HepG2 (cell line): Measurements from ENCODE around the gene JMJD8. TPM values are rescaled to one million over a fixed set of nuclear protein-coding genes. Genes with fewer than 3 reads are reported as not detected.
A peak's percentile ranks its signal among the peaks of the same experiment; 100 is the strongest.

ENCODE experiments used
- BCLAF1 ChIP-seq: fragments of 450-650 bp; IDR thresholded peaks from 2 replicates; pipeline ENCODE4 v1.6.1; 2017; ENCODE audit warnings: mild to moderate bottlenecking
- GTF3A ChIP-seq: sonication (generic); formaldehyde crosslinking; conservative IDR thresholded peaks from 2 replicates; pipeline ENCODE4 v1.4.0; 2020; ENCODE audit warnings: mild to moderate bottlenecking, missing genetic modification reagents
- HOXA3 ChIP-seq: sonication (generic); formaldehyde crosslinking; IDR thresholded peaks from 2 replicates; pipeline ENCODE4 v1.5.0; 2020; ENCODE audit warnings: missing genetic modification reagents
- ISX ChIP-seq: sonication (generic); formaldehyde crosslinking; conservative IDR thresholded peaks from 2 replicates; pipeline ENCODE4 v1.5.0; 2020; ENCODE audit warnings: missing genetic modification reagents
- KDM6A ChIP-seq: IDR thresholded peaks from 2 replicates; pipeline ENCODE4 v1.6.1; 2016; ENCODE audit warnings: low read depth
- MED8 ChIP-seq: sonication (generic); formaldehyde crosslinking; IDR thresholded peaks from 2 replicates; pipeline ENCODE4 v1.8.1; 2023; ENCODE audit warnings: mild to moderate bottlenecking, missing genetic modification reagents; ENCODE audit not compliant: insufficient replicate concordance
- MEIS1 ChIP-seq: sonication (generic); formaldehyde crosslinking; IDR thresholded peaks from 2 replicates; pipeline ENCODE4 v1.9.0; 2021; ENCODE audit warnings: mild to moderate bottlenecking, missing genetic modification reagents, moderate library complexity, borderline replicate concordance
- MTA1 ChIP-seq: sonication (generic); formaldehyde crosslinking; IDR thresholded peaks from 2 replicates; pipeline ENCODE4 v1.4.0; 2020; ENCODE audit warnings: missing genetic modification reagents, mild to moderate bottlenecking, borderline replicate concordance
- NAIF1 ChIP-seq: sonication (generic); formaldehyde crosslinking; IDR thresholded peaks from 2 replicates; pipeline ENCODE4 v1.5.0; 2020; ENCODE audit warnings: mild to moderate bottlenecking, missing genetic modification reagents, borderline replicate concordance
- NBN ChIP-seq: fragments of 450-650 bp; conservative IDR thresholded peaks from 2 replicates; pipeline ENCODE4 v1.6.1; 2017
- PLRG1 ChIP-seq: fragments of 450-650 bp; conservative IDR thresholded peaks from 2 replicates; pipeline ENCODE4 v1.6.1; 2016
- PRMT3 ChIP-seq: sonication (generic); formaldehyde crosslinking; IDR thresholded peaks from 2 replicates; pipeline ENCODE4 v1.8.1; 2022; ENCODE audit warnings: low read depth, mild to moderate bottlenecking, moderate library complexity, missing genetic modification reagents, borderline replicate concordance
- TAF15 ChIP-seq: fragments of 200-400 bp; formaldehyde crosslinking; IDR thresholded peaks from one replicate; pipeline ENCODE4 v1.6.1; 2018; ENCODE audit warnings: mild to moderate bottlenecking, low read depth, low read length; ENCODE audit not compliant: poor library complexity, severe bottlenecking
- XRCC5 ChIP-seq: fragments of 200-400 bp; formaldehyde crosslinking; optimal IDR thresholded peaks from 2 replicates; pipeline ENCODE3; 2017; ENCODE audit warnings: mild to moderate bottlenecking, low read length
- ZFY ChIP-seq: sonication (generic); formaldehyde crosslinking; IDR thresholded peaks from 2 replicates; pipeline ENCODE4 v1.4.0; 2020; ENCODE audit warnings: missing genetic modification reagents
- ZNF235 ChIP-seq: sonication (generic); formaldehyde crosslinking; IDR thresholded peaks from 2 replicates; pipeline ENCODE4 v1.8.1; 2023; ENCODE audit warnings: mild to moderate bottlenecking, missing genetic modification reagents, borderline replicate concordance
- ZNF367 ChIP-seq: sonication (generic); formaldehyde crosslinking; IDR thresholded peaks from 2 replicates; pipeline ENCODE4 v1.4.0; 2020; ENCODE audit warnings: missing genetic modification reagents, borderline replicate concordance
- ZNF619 ChIP-seq: sonication (generic); formaldehyde crosslinking; IDR thresholded peaks from 2 replicates; pipeline ENCODE4 v1.4.0; 2020; ENCODE audit warnings: mild to moderate bottlenecking, missing genetic modification reagents
- polyA plus RNA-seq, 8 experiments: library from polyadenylated mRNA; depleted of rRNA in 3 of 8; stranded (reverse) in 7 of 8; unstranded in 1 of 8; fragments of >200 nt; fragmentation: Illumina TruSeq in 4 of 8; extraction: Trizol in 4 of 8; gene quantifications; 2 replicates each; pipeline versions ENCODE4 v1.2.1 to v1.2.3, GENCODE V29; 2011 to 2016; ENCODE audit warnings: low read depth in 4 of 8, missing spikeins in 1 of 8, mixed read lengths in 1 of 8; ENCODE audit not compliant: insufficient read depth in 1 of 8
- total RNA-seq, 5 experiments: library from RNA; depleted of rRNA; stranded (reverse); fragments of >200 nt; fragmentation: Illumina TruSeq; extraction: Trizol; gene quantifications; 2 replicates each; pipeline ENCODE4 v1.2.3, GENCODE V29; 2016; ENCODE audit warnings: low read depth in 1 of 5
- TF ChIP-seq, protein P1 (sequence below): sonication (generic); formaldehyde crosslinking; IDR thresholded peaks from 2 replicates; pipeline ENCODE4 v1.4.0; 2020; ENCODE audit warnings: mild to moderate bottlenecking, missing genetic modification reagents, borderline replicate concordance
- TF ChIP-seq, protein P2 (sequence below): sonication (generic); formaldehyde crosslinking; IDR thresholded peaks from 2 replicates; pipeline ENCODE4 v1.8.0; 2022; ENCODE audit warnings: missing genetic modification reagents, mild to moderate bottlenecking, moderate library complexity, borderline replicate concordance

The JMJD8 gene
- total and polyA plus RNA-seq, 2 of the 13 experiments (the other 11 are each of a cell fraction or from before 2014, with no cell fraction given) = 2.6 to 11.8 TPM

GRCh38 chr16:636206-637080 lies 47.7 kb downstream of the JMJD8 start, which contains the start of gene METTL26 (continued):
- TF ChIP-seq MED8 (CRISPR knock-in tag) (peak; percentile 73), ZFY (CRISPR knock-in tag) (peak; percentile 93), NBN (no peak), NAIF1 (CRISPR knock-in tag) (peak; percentile 85; the same call in 1 of the 2 replicates), GTF3A (CRISPR knock-in tag) (no peak), XRCC5 (peak; percentile 33), HOXA3 (CRISPR knock-in tag) (peak; percentile 82), ZNF235 (CRISPR knock-in tag) (no peak; the same call in 1 of the 2 replicates), MEIS1 (CRISPR knock-in tag) (0 out of 2 replicates have a peak, but pooled peaks have one; percentile 64), MTA1 (CRISPR knock-in tag) (peak; percentile 1; the same call in 1 of the 2 replicates), PRMT3 (CRISPR knock-in tag) (no peak; the same call in 1 of the 2 replicates), TAF15 (no peak), ZNF367 (CRISPR knock-in tag) (no peak), KDM6A (CRISPR knock-in tag) (no peak), BCLAF1 (no peak), ZNF619 (CRISPR knock-in tag) (no peak), ISX (CRISPR knock-in tag) (no peak), PLRG1 (no peak)
- TF ChIP-seq, protein P1, sequence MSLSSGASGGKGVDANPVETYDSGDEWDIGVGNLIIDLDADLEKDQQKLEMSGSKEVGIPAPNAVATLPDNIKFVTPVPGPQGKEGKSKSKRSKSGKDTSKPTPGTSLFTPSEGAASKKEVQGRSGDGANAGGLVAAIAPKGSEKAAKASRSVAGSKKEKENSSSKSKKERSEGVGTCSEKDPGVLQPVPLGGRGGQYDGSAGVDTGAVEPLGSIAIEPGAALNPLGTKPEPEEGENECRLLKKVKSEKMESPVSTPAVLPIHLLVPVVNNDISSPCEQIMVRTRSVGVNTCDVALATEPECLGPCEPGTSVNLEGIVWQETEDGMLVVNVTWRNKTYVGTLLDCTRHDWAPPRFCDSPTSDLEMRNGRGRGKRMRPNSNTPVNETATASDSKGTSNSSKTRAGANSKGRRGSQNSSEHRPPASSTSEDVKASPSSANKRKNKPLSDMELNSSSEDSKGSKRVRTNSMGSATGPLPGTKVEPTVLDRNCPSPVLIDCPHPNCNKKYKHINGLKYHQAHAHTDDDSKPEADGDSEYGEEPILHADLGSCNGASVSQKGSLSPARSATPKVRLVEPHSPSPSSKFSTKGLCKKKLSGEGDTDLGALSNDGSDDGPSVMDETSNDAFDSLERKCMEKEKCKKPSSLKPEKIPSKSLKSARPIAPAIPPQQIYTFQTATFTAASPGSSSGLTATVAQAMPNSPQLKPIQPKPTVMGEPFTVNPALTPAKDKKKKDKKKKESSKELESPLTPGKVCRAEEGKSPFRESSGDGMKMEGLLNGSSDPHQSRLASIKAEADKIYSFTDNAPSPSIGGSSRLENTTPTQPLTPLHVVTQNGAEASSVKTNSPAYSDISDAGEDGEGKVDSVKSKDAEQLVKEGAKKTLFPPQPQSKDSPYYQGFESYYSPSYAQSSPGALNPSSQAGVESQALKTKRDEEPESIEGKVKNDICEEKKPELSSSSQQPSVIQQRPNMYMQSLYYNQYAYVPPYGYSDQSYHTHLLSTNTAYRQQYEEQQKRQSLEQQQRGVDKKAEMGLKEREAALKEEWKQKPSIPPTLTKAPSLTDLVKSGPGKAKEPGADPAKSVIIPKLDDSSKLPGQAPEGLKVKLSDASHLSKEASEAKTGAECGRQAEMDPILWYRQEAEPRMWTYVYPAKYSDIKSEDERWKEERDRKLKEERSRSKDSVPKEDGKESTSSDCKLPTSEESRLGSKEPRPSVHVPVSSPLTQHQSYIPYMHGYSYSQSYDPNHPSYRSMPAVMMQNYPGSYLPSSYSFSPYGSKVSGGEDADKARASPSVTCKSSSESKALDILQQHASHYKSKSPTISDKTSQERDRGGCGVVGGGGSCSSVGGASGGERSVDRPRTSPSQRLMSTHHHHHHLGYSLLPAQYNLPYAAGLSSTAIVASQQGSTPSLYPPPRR (CRISPR knock-in tag) = no peak
- TF ChIP-seq, protein P2, sequence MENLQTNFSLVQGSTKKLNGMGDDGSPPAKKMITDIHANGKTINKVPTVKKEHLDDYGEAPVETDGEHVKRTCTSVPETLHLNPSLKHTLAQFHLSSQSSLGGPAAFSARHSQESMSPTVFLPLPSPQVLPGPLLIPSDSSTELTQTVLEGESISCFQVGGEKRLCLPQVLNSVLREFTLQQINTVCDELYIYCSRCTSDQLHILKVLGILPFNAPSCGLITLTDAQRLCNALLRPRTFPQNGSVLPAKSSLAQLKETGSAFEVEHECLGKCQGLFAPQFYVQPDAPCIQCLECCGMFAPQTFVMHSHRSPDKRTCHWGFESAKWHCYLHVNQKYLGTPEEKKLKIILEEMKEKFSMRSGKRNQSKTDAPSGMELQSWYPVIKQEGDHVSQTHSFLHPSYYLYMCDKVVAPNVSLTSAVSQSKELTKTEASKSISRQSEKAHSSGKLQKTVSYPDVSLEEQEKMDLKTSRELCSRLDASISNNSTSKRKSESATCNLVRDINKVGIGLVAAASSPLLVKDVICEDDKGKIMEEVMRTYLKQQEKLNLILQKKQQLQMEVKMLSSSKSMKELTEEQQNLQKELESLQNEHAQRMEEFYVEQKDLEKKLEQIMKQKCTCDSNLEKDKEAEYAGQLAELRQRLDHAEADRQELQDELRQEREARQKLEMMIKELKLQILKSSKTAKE (CRISPR knock-in tag) = peak; percentile 22; the same call in 1 of the 2 replicates
